GM19467 (cell line): Measurements from ENCODE around the gene DUSP2.

Experiments
- ATAC-seq: cut with Tn5 transposase; IDR thresholded peaks from one replicate; pipeline ENCODE4 v1.9.1; 2021; ENCODE audit warnings: mild to moderate bottlenecking, moderate library complexity; ENCODE audit not compliant: unreplicated experiment

The DUSP2 gene

GRCh38 chr2:96116424-96116878 is 28.8 kb downstream of the DUSP2 start, which contains the start of gene ADRA2B:
Gene ADRA2B (minus strand): TSS chr2:96116571. CDS start chr2:96116149, 422 bp downstream.
- ATAC-seq: peak; percentile 31

- ATAC-seq: no peak
Observed at GRCh38 chr2:96115631-96116423, 29.4 kb downstream of the DUSP2 start.

DNA sequence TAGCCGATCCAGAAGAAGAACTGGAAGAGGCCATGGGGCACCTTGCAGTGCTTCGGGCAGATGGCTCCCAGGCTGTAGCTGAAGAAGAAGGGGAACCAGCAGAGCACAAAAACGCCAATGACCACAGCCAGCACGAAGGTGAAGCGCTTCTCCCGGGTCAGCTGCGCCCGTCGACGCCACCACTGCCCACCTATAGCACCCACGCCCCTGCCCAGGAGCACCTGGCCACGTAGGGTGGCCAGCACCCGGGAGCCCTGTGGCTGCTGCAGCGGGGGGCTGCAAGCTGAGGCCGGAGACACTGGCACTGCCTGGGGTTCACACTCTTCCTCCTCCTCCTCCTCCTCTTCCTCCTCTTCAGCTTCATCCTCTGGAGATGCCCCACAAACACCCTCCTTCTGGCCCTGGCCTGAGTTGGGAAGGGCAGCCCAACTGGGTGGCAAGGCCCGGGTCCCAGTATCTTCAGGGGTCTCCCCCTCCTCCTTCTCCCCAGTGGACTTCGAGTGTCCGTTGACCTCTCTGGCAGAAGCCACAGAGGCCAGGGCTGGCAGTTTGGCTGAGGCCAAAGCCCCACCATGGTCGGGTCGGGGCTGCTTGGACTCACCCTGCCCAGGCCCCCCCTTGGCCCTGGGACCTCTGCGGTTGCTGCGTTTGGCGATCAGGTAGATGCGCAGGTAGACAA is 30.2 kb downstream of the DUSP2 start:
- ATAC-seq: no peak

DNA sequence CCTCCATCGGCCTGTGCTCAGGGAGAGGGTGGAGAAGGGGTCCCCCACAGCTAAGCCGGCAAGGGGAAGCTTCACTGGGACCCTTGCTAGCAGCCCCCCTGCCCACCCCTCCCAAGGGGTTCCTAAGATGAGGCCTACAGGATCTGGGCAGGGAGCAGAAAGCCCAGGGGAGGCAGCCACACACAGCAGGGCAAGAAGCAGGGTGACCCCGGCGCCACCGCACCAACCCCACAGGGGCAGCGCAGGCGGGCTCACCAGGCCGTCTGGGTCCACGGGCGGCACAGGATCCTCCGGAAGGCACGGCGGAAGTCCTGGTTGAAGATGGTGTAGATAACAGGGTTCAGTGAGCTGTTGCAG is 30.7 kb downstream of the DUSP2 start:
- ATAC-seq: no peak

GRCh38 chr2:96113951-96114350 is 31.3 kb downstream of the DUSP2 start:
- ATAC-seq: no peak

GRCh38 chr2:96113367-96113677 is 31.9 kb downstream of the DUSP2 start:
- ATAC-seq: no peak

- ATAC-seq: no peak
Observed at GRCh38 chr2:96112501-96113366, 32.5 kb downstream of the DUSP2 start.

DNA sequence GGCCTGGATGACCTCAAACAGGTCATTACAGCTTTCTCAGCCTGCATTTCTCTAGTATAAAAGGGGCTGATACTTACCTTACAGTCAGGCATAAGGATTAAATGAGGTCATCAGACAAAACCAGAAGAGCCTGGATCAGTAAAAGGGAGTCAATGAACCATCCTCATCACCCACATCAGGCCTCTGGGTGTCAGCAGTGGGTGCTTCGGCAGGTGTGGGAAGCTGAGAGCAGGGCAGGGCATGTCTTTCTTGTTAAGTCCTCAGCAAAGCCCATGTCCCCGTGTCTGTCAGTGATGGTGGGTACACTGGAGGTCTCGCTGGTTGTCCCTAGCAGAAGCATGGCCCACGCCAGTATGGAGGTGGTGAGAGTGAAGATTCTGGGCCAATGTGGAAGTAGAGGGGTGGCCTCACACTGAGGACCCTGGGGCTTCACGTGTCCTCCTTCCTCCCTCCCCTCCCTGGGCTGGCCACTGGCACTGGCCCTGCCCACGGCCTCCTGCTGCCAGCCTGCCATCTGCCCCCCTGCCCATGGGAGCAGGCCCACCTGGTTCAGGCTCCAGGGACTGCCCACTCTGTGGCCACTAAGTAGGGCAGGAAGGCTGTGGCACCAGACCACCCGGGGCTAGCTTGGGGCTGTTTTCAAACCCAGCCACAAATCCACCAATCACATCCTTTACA is 33.3 kb downstream of the DUSP2 start:
- ATAC-seq: no peak

DNA sequence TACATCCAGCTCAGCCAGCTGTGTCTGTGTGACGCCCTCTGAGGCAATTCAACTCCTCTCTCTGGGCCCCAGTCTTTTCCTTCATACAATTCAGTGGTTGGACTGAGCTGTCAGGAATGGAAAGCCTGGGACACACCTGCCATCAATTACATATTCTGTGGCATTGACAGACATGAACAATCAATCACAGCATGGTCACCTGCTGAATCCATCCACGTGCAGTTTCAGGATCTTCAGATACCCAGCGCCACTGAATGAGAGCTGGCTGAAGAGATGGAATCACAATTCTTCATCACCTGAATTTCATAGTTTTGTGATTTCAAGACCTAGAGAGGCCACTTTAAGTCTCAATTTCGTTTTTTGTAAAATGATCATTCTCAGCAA is 34.0 kb downstream of the DUSP2 start:
- ATAC-seq: no peak

- no peak for ATAC-seq
Observed at GRCh38 chr2:96110621-96111256, 34.5 kb downstream of the DUSP2 start.

- ATAC-seq: no peak
Observed at GRCh38 chr2:96109931-96110511, 35.2 kb downstream of the DUSP2 start.

- no peak for ATAC-seq
Observed at GRCh38 chr2:96109361-96109680, 35.9 kb downstream of the DUSP2 start.

- no peak for ATAC-seq
Observed at GRCh38 chr2:96108541-96109360, 36.5 kb downstream of the DUSP2 start.

- no peak for ATAC-seq
Observed at GRCh38 chr2:96108151-96108540, 37.1 kb downstream of the DUSP2 start.

DNA sequence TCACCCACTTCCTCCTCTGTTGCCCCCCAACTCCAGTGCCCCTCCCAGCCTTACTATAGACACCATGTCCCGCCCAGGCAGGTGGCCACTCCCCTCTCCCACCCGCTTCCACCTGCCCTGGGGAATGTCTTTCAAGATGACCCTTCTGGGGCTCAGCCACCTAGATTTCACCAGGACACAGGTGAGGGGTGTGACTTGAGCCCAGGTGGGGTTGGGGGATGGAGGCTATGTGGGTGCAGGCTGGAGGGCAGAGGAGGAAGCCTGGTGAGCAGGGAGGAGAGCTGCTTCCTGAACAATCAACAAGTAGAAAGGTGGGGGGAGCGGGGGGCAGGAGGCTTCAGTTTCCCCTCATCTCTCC is 37.6 kb downstream of the DUSP2 start:
- no peak for ATAC-seq

GRCh38 chr2:96106991-96107707 is 38.1 kb downstream of the DUSP2 start:
- no peak for ATAC-seq

DNA sequence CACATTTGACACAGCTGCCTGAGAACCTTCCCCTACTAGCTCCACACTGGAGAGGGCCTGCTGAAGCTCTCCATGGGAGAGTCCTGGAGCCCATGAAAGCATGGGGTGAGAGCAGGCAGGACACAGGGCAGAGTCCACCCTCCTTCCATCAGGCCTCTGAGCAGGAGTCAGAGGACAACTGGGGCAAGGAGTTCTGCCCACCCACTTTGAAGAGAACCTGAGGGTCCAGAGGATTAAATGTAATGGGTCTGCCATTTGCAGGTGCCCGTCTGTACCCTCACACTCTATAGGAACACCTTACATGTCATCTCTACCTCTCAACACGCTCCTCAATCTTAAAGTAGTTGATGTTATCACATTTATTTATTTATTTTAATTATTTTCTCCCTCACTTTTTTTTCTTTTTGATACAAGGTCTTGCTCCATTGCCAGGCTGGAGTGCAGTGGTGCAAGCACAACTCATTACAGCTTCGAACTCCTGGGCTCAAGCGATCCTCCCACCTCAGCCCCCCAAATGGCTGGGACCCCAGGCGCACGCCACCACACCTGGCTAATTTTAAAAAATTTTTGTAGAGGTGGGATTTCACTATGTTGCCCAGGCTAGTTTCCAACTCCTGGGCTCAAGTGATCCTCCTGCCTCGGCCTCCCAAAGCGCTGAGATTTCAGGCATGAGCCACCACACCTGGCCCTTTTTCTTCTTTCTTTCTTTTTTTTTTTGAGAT is 39.1 kb downstream of the DUSP2 start:
- no peak for ATAC-seq

DNA sequence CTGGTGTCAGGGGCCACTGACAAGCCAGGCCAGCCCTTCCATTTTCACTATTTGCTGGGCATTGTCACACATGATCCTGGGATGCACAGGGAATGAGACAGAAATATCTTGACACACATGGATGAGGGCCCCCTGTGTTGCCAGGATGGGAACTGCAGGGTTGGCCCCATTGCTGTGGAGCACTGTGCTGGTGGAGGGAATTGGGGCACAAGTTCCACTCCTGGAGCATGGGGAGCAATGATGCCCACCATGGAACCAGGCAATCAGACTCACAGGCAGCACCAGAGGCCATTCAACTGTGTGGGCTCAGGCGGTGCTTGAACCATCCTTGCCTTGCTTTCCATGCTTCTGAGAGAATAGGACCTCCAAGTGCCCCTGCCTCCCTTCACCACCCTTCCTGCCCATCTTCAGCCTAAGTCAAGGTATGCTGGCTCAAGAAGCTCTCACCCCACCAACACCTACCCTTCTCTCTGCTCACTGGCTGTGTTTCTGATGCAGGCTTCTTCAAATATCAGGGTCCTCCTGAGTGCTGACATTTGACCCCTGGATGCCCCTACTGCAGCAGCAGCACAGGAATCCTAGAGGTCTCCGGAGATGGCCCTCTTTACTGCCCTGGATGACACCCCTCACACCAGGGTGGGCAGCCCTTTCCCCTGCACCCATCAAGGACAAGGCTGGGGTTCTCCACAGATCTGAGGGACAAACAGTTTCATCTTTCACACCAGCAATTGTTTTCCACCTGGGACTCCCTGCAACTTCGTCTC is 39.9 kb downstream of the DUSP2 start:
- ATAC-seq: no peak
